Smooth muscle cell (in vitro differentiated cells): ENCODE data around the gene CPXM1. TPM values are rescaled to one million over a fixed set of nuclear protein-coding genes. Genes with fewer than 3 reads are reported as not detected.
"Not testable (repeated sequence)": the region's sequence is repeated elsewhere in the genome, so short reads cannot be mapped to it uniquely, and the experiment has no call there.

Experiments
- DNase-seq: peaks from one replicate; lab custom pipeline; 2025; ENCODE audit not compliant: unreplicated experiment; lab: John Stamatoyannopoulos, UW
- H2AFZ ChIP-seq: fragments of 200-600 bp; sonication (generic); 2 replicates; pipeline ENCODE4 v1.6.0; 2016; ENCODE audit warnings: antibody characterized with exemption, low read depth, mild to moderate bottlenecking
- H3F3A ChIP-seq: fragments of 200-600 bp; sonication (generic); 2 replicates; pipeline ENCODE4 v1.6.0; 2017; ENCODE audit warnings: antibody characterized with exemption, low read depth
- H3K27ac ChIP-seq: fragments of 200-600 bp; sonication (generic); 2 replicates; pipeline ENCODE4 v1.5.1; 2016; ENCODE audit warnings: low read depth, mild to moderate bottlenecking
- H3K27me3 ChIP-seq: fragments of 200-600 bp; sonication (generic); 2 replicates; pipeline ENCODE4 v1.6.1; 2016; ENCODE audit warnings: low read depth, mild to moderate bottlenecking
- H3K36me3 ChIP-seq: fragments of 200-600 bp; sonication (generic); 2 replicates; pipeline ENCODE4 v1.5.1; 2016; ENCODE audit warnings: low read depth
- H3K4me1 ChIP-seq: fragments of 200-600 bp; sonication (generic); 2 replicates; pipeline ENCODE4 v1.5.1; 2016; ENCODE audit warnings: low read depth
- H3K4me2 ChIP-seq: fragments of 200-600 bp; sonication (generic); 2 replicates; pipeline ENCODE4 v1.6.0; 2016; ENCODE audit warnings: mild to moderate bottlenecking
- H3K4me3 ChIP-seq: fragments of 200-600 bp; sonication (generic); 2 replicates; pipeline ENCODE4 v1.5.1; 2016; ENCODE audit warnings: mild to moderate bottlenecking
- H3K79me2 ChIP-seq: fragments of 200-600 bp; sonication (generic); 2 replicates; pipeline ENCODE4 v1.6.0; 2016; ENCODE audit warnings: low read depth, mild to moderate bottlenecking
- H3K9ac ChIP-seq: fragments of 200-600 bp; sonication (generic); 2 replicates; pipeline ENCODE4 v1.6.0; 2016; ENCODE audit warnings: low read depth
- H3K9me3 ChIP-seq: fragments of 200-600 bp; sonication (generic); replicated peaks from 2 replicates; pipeline ENCODE4 v1.5.1; 2016; ENCODE audit warnings: low read depth
- H4K20me1 ChIP-seq: fragments of 200-600 bp; sonication (generic); 2 replicates; pipeline ENCODE4 v1.6.0; 2016; ENCODE audit warnings: low read depth
- WGBS: methylation state at CpG from one replicate; pipeline ENCODE4 v1.1.7; 2016; ENCODE audit warnings: low lambda C conversion rate; 5-methylcytosine and 5-hydroxymethylcytosine counted together
- polyA plus RNA-seq: library from polyadenylated mRNA; unstranded; fragments of >200 nt; fragmentation: Nextera tagmentation; extraction: Ambion mirVana; gene quantifications from 2 replicates; pipeline ENCODE4 v1.2.1, GENCODE V29; 2016
- total RNA-seq: library from RNA; depleted of rRNA; stranded (reverse); fragments of >200 nt; gene quantifications from 2 replicates; pipeline ENCODE4 v1.2.3, GENCODE V29; 2014
- TF ChIP-seq, protein P1 (sequence below): fragments of 200-600 bp; sonication (generic); IDR thresholded peaks from 2 replicates; pipeline ENCODE4 v1.5.1; 2017; ENCODE audit warnings: borderline replicate concordance, mild to moderate bottlenecking, antibody characterized with exemption; ENCODE audit not compliant: insufficient read depth, poor library complexity, severe bottlenecking

CPXM1 gene
- total and polyA plus RNA-seq, 2 experiments from 2014 or later, result 40.2 to 99.3 TPM

- peaks cover 5% of the 10 kb centered on the region for H3K4me1 ChIP-seq
- TF ChIP-seq, protein P1, sequence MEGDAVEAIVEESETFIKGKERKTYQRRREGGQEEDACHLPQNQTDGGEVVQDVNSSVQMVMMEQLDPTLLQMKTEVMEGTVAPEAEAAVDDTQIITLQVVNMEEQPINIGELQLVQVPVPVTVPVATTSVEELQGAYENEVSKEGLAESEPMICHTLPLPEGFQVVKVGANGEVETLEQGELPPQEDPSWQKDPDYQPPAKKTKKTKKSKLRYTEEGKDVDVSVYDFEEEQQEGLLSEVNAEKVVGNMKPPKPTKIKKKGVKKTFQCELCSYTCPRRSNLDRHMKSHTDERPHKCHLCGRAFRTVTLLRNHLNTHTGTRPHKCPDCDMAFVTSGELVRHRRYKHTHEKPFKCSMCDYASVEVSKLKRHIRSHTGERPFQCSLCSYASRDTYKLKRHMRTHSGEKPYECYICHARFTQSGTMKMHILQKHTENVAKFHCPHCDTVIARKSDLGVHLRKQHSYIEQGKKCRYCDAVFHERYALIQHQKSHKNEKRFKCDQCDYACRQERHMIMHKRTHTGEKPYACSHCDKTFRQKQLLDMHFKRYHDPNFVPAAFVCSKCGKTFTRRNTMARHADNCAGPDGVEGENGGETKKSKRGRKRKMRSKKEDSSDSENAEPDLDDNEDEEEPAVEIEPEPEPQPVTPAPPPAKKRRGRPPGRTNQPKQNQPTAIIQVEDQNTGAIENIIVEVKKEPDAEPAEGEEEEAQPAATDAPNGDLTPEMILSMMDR, result no peak
- no peak overlapping the region for H3K27ac ChIP-seq
- H3K4me3 ChIP-seq, result no peak overlapping the region
- H2AFZ ChIP-seq, result no peak overlapping the region
- H3K4me2 ChIP-seq, result no peak overlapping the region
- no peaks in the 10 kb centered on the region for H4K20me1 ChIP-seq
- no peaks in the 10 kb centered on the region for H3K79me2 ChIP-seq
- H3K36me3 ChIP-seq, result no peaks in the 10 kb centered on the region
- H3K9ac ChIP-seq, result no peak overlapping the region
- no peaks in the 10 kb centered on the region for H3K9me3 ChIP-seq
- H3F3A ChIP-seq, result peaks cover 14% of the 10 kb centered on the region
- H3K27me3 ChIP-seq, result no peaks in the 10 kb centered on the region
- DNase-seq, result no peak
- 96% methylated on average over 6 of the region's 6 CpGs for WGBS
Measured at GRCh38 chr20:2835331-2835796, 34.9 kb upstream of the CPXM1 start.

- WGBS, result 92% methylated on average over 14 of the region's 14 CpGs
- no peak for DNase-seq
- no peak overlapping the region for H3K9ac ChIP-seq
Measured at GRCh38 chr20:2834401-2835110, 34.1 kb upstream of the CPXM1 start.

GRCh38 chr20:2833761-2834160, 33.3 kb upstream of the CPXM1 start:
- Histone ChIP-seq H3F3A (peaks cover 14% of the 10 kb centered on the region), H3K4me3 (no peak overlapping the region), H3K79me2 (no peaks in the 10 kb centered on the region), H3K36me3 (no peaks in the 10 kb centered on the region), H2AFZ (no peak overlapping the region), H4K20me1 (no peaks in the 10 kb centered on the region), H3K4me1 (no peaks in the 10 kb centered on the region), H3K9me3 (no peaks in the 10 kb centered on the region), H3K9ac (no peak overlapping the region), H3K27ac (no peak overlapping the region), H3K27me3 (no peaks in the 10 kb centered on the region), H3K4me2 (no peak overlapping the region)
- 100% methylated on average over 1 of the region's 1 CpG for WGBS
- DNase-seq, result no peak
- TF ChIP-seq, protein P1, result no peak

More at GRCh38 chr20:2834401-2835110, 34.1 kb upstream of the CPXM1 start:
- H3K36me3 ChIP-seq, result no peaks in the 10 kb centered on the region
- no peaks in the 10 kb centered on the region for H3K79me2 ChIP-seq
- H3K4me2 ChIP-seq, result no peak overlapping the region
- peaks cover 14% of the 10 kb centered on the region for H3F3A ChIP-seq
- no peaks in the 10 kb centered on the region for H4K20me1 ChIP-seq
- TF ChIP-seq, protein P1, result no peak
- H3K4me1 ChIP-seq, result peaks cover 2% of the 10 kb centered on the region
- no peak overlapping the region for H3K4me3 ChIP-seq
- H3K27ac ChIP-seq, result no peak overlapping the region
- H2AFZ ChIP-seq, result no peak overlapping the region
- H3K9me3 ChIP-seq, result no peaks in the 10 kb centered on the region
- no peaks in the 10 kb centered on the region for H3K27me3 ChIP-seq

- 95% methylated on average over 7 of the region's 7 CpGs for WGBS
- H3K36me3 ChIP-seq, H3K9ac ChIP-seq, H3K4me2 ChIP-seq, H4K20me1 ChIP-seq, H3K27ac ChIP-seq, H2AFZ ChIP-seq, DNase-seq, H3K4me3 ChIP-seq, H3K4me1 ChIP-seq, H3K27me3 ChIP-seq, H3K79me2 ChIP-seq, H3K9me3 ChIP-seq: not testable (repeated sequence)
- H3F3A ChIP-seq, result peaks cover 14% of the 10 kb centered on the region
Measured at GRCh38 chr20:2831206-2831605, 30.8 kb upstream of the CPXM1 start.
